Natural killer cell (primary cell): Measurements from ENCODE around the gene DCUN1D5. TPM values are rescaled to one million over a fixed set of nuclear protein-coding genes. Genes with fewer than 3 reads are reported as not detected.
A peak's percentile ranks its signal among the peaks of the same experiment; 100 is the strongest.
"Not testable (repeated sequence)": the region's sequence is repeated elsewhere in the genome, so short reads cannot be mapped to it uniquely, and the experiment has no call there.

Source experiments
- ATAC-seq, 3 donors: fragments of 150-1000 bp in 2 of 3; fragments of 200-7000 bp in 1 of 3; cut with Tn5 transposase; 1 replicate in 1 of 3; 2 replicates in 2 of 3; pipeline ENCODE4 v1.10.0; 2021; ENCODE audit warnings: mild to moderate bottlenecking in 2 of 3, moderate library complexity in 2 of 3
- DNase-seq, 2 donors: peaks; one replicate each; pipeline versions ENCODE4 v3.0.0 to v3.0.0-alpha.2; 2013 to 2021; ENCODE audit warnings: mixed read lengths in 1 of 2
- H3K27ac ChIP-seq: one replicate; pipeline ENCODE4 v1.5.1; 2013; ENCODE audit warnings: mild to moderate bottlenecking, low read length
- H3K27me3 ChIP-seq: one replicate; pipeline ENCODE4 v1.6.1; 2013; ENCODE audit warnings: low read length; ENCODE audit not compliant: control insufficient read depth, insufficient read depth
- H3K36me3 ChIP-seq: one replicate; pipeline ENCODE4 v1.6.1; 2013; ENCODE audit warnings: low read length; ENCODE audit not compliant: control insufficient read depth, insufficient read depth
- H3K4me1 ChIP-seq: one replicate; pipeline ENCODE4 v1.6.1; 2013; ENCODE audit warnings: low read length; ENCODE audit not compliant: control insufficient read depth, insufficient read depth
- H3K4me3 ChIP-seq: one replicate; pipeline ENCODE4 v1.5.1; 2013; ENCODE audit warnings: low read length
- H3K9me3 ChIP-seq: one replicate; pipeline ENCODE4 v1.6.1; 2013; ENCODE audit warnings: low read length; ENCODE audit not compliant: control insufficient read depth, insufficient read depth
- H3K27ac Mint-ChIP-seq, 2 donors: one replicate each; pipeline ENCODE4 v1.8.0; 2022; ENCODE audit warnings: mild to moderate bottlenecking in 2 of 2, mixed read lengths in 2 of 2, moderate library complexity in 1 of 2
- H3K27me3 Mint-ChIP-seq, 2 donors: one replicate each; pipeline ENCODE4 v1.8.0; 2022; ENCODE audit warnings: low read depth in 2 of 2, mixed read lengths in 2 of 2
- H3K36me3 Mint-ChIP-seq: one replicate; pipeline ENCODE4 v1.8.0; 2022; ENCODE audit warnings: mixed read lengths
- H3K4me1 Mint-ChIP-seq, 2 donors: one replicate each; pipeline ENCODE4 v1.8.0; 2022; ENCODE audit warnings: mixed read lengths in 2 of 2
- H3K4me3 Mint-ChIP-seq: one replicate; pipeline ENCODE4 v1.8.0; 2022; ENCODE audit warnings: mild to moderate bottlenecking, moderate library complexity, mixed read lengths
- H3K9me3 Mint-ChIP-seq, 2 donors: one replicate each; pipeline ENCODE4 v1.8.0; 2022; ENCODE audit warnings: mixed read lengths in 2 of 2
- WGBS: methylation state at CpG from one replicate; pipeline ENCODE4 v1.1.7; 2013; ENCODE audit warnings: missing lambda C conversion rate; ENCODE audit not compliant: insufficient coverage; 5-methylcytosine and 5-hydroxymethylcytosine counted together
- intact Hi-C: fragments of 100-400 bp; cut with micrococcal nuclease; formaldehyde crosslinking; loops from one replicate; pipeline ENCODE4 v1.14.2; 2022
- total RNA-seq, 4 donors: library from RNA; stranded (reverse); fragments of 120-200 nt in 1 of 4; gene quantifications; one replicate each; pipeline versions ENCODE4 v1.2.3 to v1.2.4, GENCODE V29; 2013 to 2022
- TF ChIP-seq, protein P1 (sequence below): fragments of 200-600 bp; IDR thresholded peaks from one replicate; pipeline ENCODE4 v1.8.0; 2022; ENCODE audit warnings: antibody characterized with exemption

The DCUN1D5 gene
- total RNA-seq, 3 donors from 2014 or later (not counting 1 experiment from before 2014, with no cell fraction given): 11.2 to 16.8 (median 15.2) TPM

DNA sequence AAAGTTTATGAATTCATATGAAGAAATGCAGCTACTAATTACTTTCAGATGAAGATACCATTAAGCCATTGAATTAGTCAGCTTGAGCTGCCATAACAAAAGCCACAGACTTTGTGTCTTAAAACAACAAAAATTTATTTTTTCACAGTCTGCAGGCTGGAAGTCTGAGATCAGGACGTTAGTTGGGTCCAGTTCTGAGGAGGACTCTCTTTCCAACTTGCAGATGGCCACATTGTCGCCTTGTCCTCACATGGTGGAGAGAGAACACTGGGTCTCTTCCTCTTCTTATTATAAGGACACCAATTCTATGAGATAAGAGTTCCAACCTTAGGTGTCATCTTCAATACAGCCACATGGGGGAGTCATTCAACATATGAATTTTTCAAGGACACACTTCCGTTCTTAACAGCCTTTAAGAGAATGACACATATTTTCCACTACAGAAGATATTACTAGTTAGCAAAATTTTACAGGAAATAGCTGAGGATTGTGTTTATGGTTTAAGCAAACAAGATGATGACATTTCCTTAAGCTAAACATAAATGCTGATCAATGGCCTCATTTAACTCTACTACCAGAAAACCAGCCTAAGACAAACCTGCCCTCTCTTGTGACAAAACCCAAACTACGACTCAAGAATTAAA lies 56.0 kb downstream of the DCUN1D5 start:
- Histone ChIP-seq H3K27ac (no peak overlapping the region), H3K36me3 (no peaks in the 10 kb centered on the region), H3K4me1 (no peaks in the 10 kb centered on the region), H3K9me3 (no peaks in the 10 kb centered on the region), H3K27me3 (no peaks in the 10 kb centered on the region), H3K4me3 (no peak overlapping the region)
- Mint-ChIP-seq H3K9me3 (no peaks in the 10 kb centered on the region), H3K4me3 (peak overlapping the region; percentile 14), H3K36me3 (no peaks in the 10 kb centered on the region), H3K4me1 (peaks cover 6 to 9% of the 10 kb centered on the region in 2 donors), H3K27ac (peak overlapping the region; percentile 70 to 76), H3K27me3 (no peaks in the 10 kb centered on the region)
- WGBS: 39% methylated on average over 2 of the region's 4 CpGs
- intact Hi-C loops: loop anchor here (1.0 to 10.0 kb wide), 3 partner anchors 19 to 569 kb away; partner anchors contain the start of gene DYNC2H1
- DNase-seq (peak in 1 of 2 donors; percentile 78), ATAC-seq (peak; percentile 87 to 94 (median 94))
- TF ChIP-seq, protein P1, sequence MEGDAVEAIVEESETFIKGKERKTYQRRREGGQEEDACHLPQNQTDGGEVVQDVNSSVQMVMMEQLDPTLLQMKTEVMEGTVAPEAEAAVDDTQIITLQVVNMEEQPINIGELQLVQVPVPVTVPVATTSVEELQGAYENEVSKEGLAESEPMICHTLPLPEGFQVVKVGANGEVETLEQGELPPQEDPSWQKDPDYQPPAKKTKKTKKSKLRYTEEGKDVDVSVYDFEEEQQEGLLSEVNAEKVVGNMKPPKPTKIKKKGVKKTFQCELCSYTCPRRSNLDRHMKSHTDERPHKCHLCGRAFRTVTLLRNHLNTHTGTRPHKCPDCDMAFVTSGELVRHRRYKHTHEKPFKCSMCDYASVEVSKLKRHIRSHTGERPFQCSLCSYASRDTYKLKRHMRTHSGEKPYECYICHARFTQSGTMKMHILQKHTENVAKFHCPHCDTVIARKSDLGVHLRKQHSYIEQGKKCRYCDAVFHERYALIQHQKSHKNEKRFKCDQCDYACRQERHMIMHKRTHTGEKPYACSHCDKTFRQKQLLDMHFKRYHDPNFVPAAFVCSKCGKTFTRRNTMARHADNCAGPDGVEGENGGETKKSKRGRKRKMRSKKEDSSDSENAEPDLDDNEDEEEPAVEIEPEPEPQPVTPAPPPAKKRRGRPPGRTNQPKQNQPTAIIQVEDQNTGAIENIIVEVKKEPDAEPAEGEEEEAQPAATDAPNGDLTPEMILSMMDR: peak; percentile 68

DNA sequence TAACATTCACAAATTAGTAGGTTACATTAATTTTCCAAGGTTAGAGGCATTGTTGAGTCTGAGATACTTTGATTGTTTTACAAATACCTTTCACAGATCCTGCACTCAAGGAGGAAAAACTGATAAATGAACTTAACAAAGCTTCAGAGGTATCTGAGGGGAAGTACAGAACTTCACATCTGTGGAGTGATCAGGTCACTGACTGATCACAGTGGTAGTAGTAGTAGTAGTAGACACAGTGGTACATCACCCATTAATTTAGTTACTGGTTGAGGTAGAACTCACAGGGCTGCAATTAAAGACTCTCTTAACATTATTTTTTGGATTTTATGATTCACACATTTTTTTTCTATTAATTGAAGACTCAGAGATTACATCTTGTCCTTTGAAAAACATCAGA lies 56.7 kb downstream of the DCUN1D5 start:
- H3K4me1 ChIP-seq: no peaks in the 10 kb centered on the region
- no peak overlapping the region for H3K4me3 Mint-ChIP-seq
- TF ChIP-seq, protein P1: no peak
- ATAC-seq (no peak), DNase-seq (no peak)
- no peaks in the 10 kb centered on the region for H3K9me3 ChIP-seq
- H3K27ac ChIP-seq: no peak overlapping the region
- no peaks in the 10 kb centered on the region for H3K36me3 Mint-ChIP-seq
- H3K36me3 ChIP-seq: no peaks in the 10 kb centered on the region
- H3K9me3 Mint-ChIP-seq: no peaks in the 10 kb centered on the region
- H3K27me3 Mint-ChIP-seq: no peaks in the 10 kb centered on the region
- H3K27ac Mint-ChIP-seq: no peak overlapping the region
- H3K4me1 Mint-ChIP-seq: peaks cover 6 to 9% of the 10 kb centered on the region in 2 donors
- no peak overlapping the region for H3K4me3 ChIP-seq
- H3K27me3 ChIP-seq: no peaks in the 10 kb centered on the region
- intact Hi-C loops: loop anchor here (5.0 to 10.0 kb wide), 2 partner anchors 72 to 570 kb away; partner anchors contain the start of gene DYNC2H1

DNA sequence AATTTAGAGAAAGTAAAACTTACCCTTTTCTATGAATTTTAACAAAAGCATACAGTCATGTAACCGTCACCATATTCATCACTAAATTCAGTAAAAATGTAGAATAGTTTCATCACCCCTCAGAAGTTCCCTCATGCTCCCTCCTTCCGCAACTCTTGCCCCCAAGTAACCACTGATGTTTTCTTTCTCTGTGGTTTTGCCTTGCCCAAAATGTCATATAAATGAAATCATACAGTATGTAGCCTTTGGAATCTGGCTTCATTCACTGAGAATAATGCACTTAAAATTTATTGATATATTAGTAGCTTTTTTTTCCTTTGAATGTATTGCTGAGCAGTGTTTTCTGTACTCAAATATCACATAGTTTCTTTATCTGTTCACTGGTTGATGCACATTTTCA lies 60.1 kb downstream of the DCUN1D5 start:
- TF ChIP-seq, protein P1: no peak
- H3K4me1 Mint-ChIP-seq: peaks cover 6 to 9% of the 10 kb centered on the region in 2 donors
- ATAC-seq (no peak), DNase-seq (no peak)
- Histone ChIP-seq H3K27me3 (peaks cover 2% of the 10 kb centered on the region), H3K4me3 (no peak overlapping the region), H3K9me3 (no peaks in the 10 kb centered on the region), H3K27ac (no peak overlapping the region), H3K36me3 (no peaks in the 10 kb centered on the region), H3K4me1 (no peaks in the 10 kb centered on the region)
- H3K4me3 Mint-ChIP-seq: no peak overlapping the region
- no peaks in the 10 kb centered on the region for H3K36me3 Mint-ChIP-seq
- no peaks in the 10 kb centered on the region for H3K9me3 Mint-ChIP-seq
- 94% methylated on average over 2 of the region's 2 CpGs for WGBS
- intact Hi-C loops: loop anchor here (10.0 kb wide), 1 partner anchor 573 kb away; no protein-coding TSS in a partner anchor
- H3K27ac Mint-ChIP-seq: no peak overlapping the region
- peaks cover 3 to 10% of the 10 kb centered on the region in 2 donors for H3K27me3 Mint-ChIP-seq

DNA sequence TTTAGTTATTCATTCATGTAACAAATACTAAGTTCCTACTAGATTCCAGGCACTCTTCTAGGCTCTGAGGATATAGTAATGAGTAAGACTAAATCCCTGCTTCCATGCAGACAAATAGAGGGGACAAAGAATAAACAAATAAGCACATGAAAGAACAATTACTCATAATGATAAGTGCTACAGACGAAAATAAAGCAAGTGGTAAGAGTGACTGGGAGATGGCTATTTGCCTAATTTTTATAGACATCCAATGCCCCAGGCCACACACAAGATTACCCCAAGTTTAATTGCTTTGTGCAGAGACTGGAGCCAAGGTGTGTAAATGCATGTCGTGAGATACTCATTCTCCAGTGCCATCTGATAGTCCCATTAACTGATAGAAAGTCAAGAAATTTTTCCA lies 62.6 kb downstream of the DCUN1D5 start:
- H3K4me3 Mint-ChIP-seq: no peak overlapping the region
- no peaks in the 10 kb centered on the region for H3K9me3 Mint-ChIP-seq
- no peaks in the 10 kb centered on the region for H3K36me3 Mint-ChIP-seq
- peaks cover 2% of the 10 kb centered on the region for H3K27me3 ChIP-seq
- WGBS: no CpG with 5 or more reads among the region's 2 CpGs
- no peaks in the 10 kb centered on the region for H3K4me1 Mint-ChIP-seq
- TF ChIP-seq, protein P1: no peak
- H3K4me3 ChIP-seq: no peak overlapping the region
- DNase-seq (no peak), ATAC-seq (no peak)
- H3K4me1 ChIP-seq: no peaks in the 10 kb centered on the region
- H3K27me3 Mint-ChIP-seq: peaks cover 3 to 10% of the 10 kb centered on the region in 2 donors
- H3K9me3 ChIP-seq: no peaks in the 10 kb centered on the region
- intact Hi-C loops: no loop called here
- H3K27ac ChIP-seq: no peak overlapping the region
- H3K27ac Mint-ChIP-seq: no peak overlapping the region
- no peaks in the 10 kb centered on the region for H3K36me3 ChIP-seq

DNA sequence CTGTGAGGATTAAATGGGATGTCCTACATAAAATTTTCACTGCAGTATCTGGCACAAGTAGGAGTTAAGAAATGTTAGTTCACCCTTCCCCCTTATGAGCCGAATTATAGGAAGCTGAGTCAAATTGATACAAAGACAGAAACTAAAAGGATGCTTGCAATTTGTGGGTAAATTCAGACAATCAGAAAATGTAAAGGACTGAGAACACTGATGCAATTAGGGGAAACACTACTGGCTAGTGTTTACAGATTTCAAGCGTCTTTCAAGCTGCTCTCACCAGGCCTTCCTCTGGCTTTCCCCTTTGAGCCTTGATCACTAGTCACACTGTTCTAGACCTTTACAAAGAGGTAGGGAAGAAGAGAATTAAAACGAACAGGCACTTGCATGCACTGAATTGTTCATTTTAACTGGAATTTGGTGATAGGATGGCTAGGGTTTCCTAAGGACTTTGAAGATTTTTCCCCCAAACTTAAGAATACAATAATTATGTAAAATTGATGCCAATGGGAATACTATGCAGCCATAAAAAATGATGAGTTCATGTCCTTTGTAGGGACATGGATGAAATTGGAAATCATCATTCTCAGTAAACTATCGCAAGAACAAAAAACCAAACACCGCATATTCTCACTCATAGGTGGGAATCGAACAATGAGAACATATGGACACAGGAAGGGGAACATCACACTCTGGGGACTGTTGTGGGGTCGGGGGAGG lies 63.5 kb downstream of the DCUN1D5 start:
- H3K27me3 Mint-ChIP-seq, ATAC-seq, H3K4me1 ChIP-seq, H3K36me3 ChIP-seq, H3K36me3 Mint-ChIP-seq, H3K27me3 ChIP-seq, H3K27ac Mint-ChIP-seq, H3K4me1 Mint-ChIP-seq, H3K4me3 ChIP-seq, H3K9me3 Mint-ChIP-seq, H3K4me3 Mint-ChIP-seq, H3K9me3 ChIP-seq, H3K27ac ChIP-seq, DNase-seq, intact Hi-C loops: not testable (repeated sequence)
- 60% methylated on average over 3 of the region's 7 CpGs for WGBS
